Measurements from ENCODE around the gene SIAH1. TPM values are rescaled to one million over a fixed set of nuclear protein-coding genes. Genes with fewer than 3 reads are reported as not detected.

The SIAH1 gene
- total and polyA plus RNA-seq, 9 donors: 24.3 to 36.4 (median 27.3) TPM

GRCh38 chr16:48330189-48330840 lies 54.9 kb downstream of the SIAH1 start:
- Histone ChIP-seq H3K4me3 (no peak overlapping the region), H3K27ac (no peak overlapping the region), H3K4me1 (ENCODE audit: insufficient read depth) (no peaks in the 10 kb centered on the region), H3K36me3 (no peaks in the 10 kb centered on the region), H3K27me3 (no peaks in the 10 kb centered on the region), H3K9me3 (no peaks in the 10 kb centered on the region)
- intact Hi-C loops (cut with DNase I): no loop called here
- WGBS, 3 donors: 94 to 98% (median 96%) methylated on average over 2 of the region's 2 CpGs
- TF ChIP-seq EP300 (IDR thresholded peaks at IDR 0.05) (no peak), POLR2A (IDR thresholded peaks at IDR 0.05) (no peak)
- TF ChIP-seq, protein P1, sequence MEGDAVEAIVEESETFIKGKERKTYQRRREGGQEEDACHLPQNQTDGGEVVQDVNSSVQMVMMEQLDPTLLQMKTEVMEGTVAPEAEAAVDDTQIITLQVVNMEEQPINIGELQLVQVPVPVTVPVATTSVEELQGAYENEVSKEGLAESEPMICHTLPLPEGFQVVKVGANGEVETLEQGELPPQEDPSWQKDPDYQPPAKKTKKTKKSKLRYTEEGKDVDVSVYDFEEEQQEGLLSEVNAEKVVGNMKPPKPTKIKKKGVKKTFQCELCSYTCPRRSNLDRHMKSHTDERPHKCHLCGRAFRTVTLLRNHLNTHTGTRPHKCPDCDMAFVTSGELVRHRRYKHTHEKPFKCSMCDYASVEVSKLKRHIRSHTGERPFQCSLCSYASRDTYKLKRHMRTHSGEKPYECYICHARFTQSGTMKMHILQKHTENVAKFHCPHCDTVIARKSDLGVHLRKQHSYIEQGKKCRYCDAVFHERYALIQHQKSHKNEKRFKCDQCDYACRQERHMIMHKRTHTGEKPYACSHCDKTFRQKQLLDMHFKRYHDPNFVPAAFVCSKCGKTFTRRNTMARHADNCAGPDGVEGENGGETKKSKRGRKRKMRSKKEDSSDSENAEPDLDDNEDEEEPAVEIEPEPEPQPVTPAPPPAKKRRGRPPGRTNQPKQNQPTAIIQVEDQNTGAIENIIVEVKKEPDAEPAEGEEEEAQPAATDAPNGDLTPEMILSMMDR (IDR thresholded peaks at IDR 0.05): no peak
- no peak for DNase-seq

GRCh38 chr16:48329138-48329537 lies 56.1 kb downstream of the SIAH1 start:
- Histone ChIP-seq H3K27me3 (no peaks in the 10 kb centered on the region), H3K9me3 (no peaks in the 10 kb centered on the region), H3K4me3 (no peak overlapping the region), H3K27ac (no peak overlapping the region), H3K36me3 (no peaks in the 10 kb centered on the region), H3K4me1 (ENCODE audit: insufficient read depth) (no peaks in the 10 kb centered on the region)
- intact Hi-C loops (cut with DNase I): no loop called here
- TF ChIP-seq POLR2A (IDR thresholded peaks at IDR 0.05): no peak
- no peak for TF ChIP-seq EP300 (IDR thresholded peaks at IDR 0.05)
- TF ChIP-seq, protein P1 (IDR thresholded peaks at IDR 0.05): no peak
- 87 to 90% (median 88%) methylated on average over 4 of the region's 4 CpGs for WGBS, 3 donors
- DNase-seq: no peak

- Histone ChIP-seq H3K36me3 (no peaks in the 10 kb centered on the region), H3K27me3 (no peaks in the 10 kb centered on the region), H3K27ac (no peak overlapping the region), H3K9me3 (no peaks in the 10 kb centered on the region), H3K4me1 (ENCODE audit: insufficient read depth) (no peaks in the 10 kb centered on the region), H3K4me3 (no peak overlapping the region)
- 78 to 86% (median 81%) methylated on average over 4 of the region's 4 CpGs for WGBS, 3 donors
- DNase-seq: no peak
- intact Hi-C loops (cut with DNase I): no loop called here
- TF ChIP-seq, protein P1 (IDR thresholded peaks at IDR 0.05): no peak
- TF ChIP-seq EP300 (IDR thresholded peaks at IDR 0.05): no peak
- no peak for TF ChIP-seq POLR2A (IDR thresholded peaks at IDR 0.05)
These were observed 58.3 kb downstream of the SIAH1 start for GRCh38 chr16:48326915-48327314.

DNA sequence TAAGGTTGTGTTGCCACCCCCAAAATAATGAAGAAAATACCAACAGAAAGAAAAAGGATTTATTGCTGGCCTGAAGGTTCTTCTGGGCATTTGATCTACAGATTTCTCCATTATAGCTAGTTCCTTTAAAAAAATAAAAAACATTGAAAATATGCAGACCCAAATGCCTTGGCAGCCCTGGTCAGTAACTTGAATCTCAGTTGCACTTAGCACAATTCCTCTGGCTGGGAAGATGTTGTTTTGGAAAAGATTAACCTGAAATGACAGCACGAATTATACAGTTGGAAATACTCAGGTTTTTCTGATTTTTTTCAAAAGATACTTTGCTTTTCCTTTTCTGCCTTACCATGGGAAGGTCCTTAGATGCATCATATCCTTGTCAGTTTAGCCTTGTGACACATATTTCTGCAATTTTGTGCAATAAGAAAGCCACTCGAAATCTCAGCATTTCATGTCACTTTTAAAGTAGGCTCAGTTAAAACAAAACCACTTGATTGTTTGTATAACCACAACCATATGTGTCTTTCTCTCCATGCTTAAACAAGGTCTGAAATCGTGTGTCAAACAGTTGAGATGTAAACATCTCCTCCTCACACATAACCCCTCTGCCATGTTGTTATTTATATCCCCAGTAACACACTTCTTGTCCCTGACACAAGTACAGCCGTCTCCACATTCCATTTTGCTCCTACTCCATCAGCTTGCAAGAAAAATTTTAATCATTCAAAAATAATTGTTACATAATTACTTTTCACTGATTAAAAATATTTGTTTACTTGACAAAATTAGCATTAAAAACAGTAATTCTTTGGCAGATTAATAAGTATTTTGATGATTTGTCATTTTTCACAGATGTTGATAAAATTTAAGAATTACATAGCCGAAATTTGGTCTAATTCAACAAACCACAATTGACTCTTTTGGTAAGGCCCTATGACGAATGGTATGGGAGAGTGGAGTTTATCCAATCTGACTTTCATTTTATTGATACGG lies 61.1 kb downstream of the SIAH1 start:
- Histone ChIP-seq H3K4me1 (ENCODE audit: insufficient read depth) (no peaks in the 10 kb centered on the region), H3K9me3 (no peaks in the 10 kb centered on the region), H3K4me3 (no peak overlapping the region), H3K27ac (no peak overlapping the region), H3K27me3 (no peaks in the 10 kb centered on the region), H3K36me3 (no peaks in the 10 kb centered on the region)
- DNase-seq: no peak
- no peak for TF ChIP-seq POLR2A (IDR thresholded peaks at IDR 0.05)
- TF ChIP-seq EP300 (IDR thresholded peaks at IDR 0.05): no peak
- TF ChIP-seq, protein P1 (IDR thresholded peaks at IDR 0.05): no peak
- WGBS, 3 donors: 68 to 74% (median 69%) methylated on average over 7 of the region's 7 CpGs
- intact Hi-C loops (cut with DNase I): no loop called here
